ENCODE results near the gene KLHL9. TPM values are rescaled to one million over a fixed set of nuclear protein-coding genes. Genes with fewer than 3 reads are reported as not detected.
A peak's percentile ranks its signal among the peaks of the same experiment; 100 is the strongest.
"Not testable (repeated sequence)": the region's sequence is repeated elsewhere in the genome, so short reads cannot be mapped to it uniquely, and the experiment has no call there.

The KLHL9 gene, protein sequence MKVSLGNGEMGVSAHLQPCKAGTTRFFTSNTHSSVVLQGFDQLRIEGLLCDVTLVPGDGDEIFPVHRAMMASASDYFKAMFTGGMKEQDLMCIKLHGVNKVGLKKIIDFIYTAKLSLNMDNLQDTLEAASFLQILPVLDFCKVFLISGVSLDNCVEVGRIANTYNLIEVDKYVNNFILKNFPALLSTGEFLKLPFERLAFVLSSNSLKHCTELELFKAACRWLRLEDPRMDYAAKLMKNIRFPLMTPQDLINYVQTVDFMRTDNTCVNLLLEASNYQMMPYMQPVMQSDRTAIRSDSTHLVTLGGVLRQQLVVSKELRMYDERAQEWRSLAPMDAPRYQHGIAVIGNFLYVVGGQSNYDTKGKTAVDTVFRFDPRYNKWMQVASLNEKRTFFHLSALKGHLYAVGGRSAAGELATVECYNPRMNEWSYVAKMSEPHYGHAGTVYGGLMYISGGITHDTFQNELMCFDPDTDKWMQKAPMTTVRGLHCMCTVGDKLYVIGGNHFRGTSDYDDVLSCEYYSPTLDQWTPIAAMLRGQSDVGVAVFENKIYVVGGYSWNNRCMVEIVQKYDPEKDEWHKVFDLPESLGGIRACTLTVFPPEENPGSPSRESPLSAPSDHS
- 13.1 and 16.8 TPM in 2 replicates for total RNA-seq

DNA sequence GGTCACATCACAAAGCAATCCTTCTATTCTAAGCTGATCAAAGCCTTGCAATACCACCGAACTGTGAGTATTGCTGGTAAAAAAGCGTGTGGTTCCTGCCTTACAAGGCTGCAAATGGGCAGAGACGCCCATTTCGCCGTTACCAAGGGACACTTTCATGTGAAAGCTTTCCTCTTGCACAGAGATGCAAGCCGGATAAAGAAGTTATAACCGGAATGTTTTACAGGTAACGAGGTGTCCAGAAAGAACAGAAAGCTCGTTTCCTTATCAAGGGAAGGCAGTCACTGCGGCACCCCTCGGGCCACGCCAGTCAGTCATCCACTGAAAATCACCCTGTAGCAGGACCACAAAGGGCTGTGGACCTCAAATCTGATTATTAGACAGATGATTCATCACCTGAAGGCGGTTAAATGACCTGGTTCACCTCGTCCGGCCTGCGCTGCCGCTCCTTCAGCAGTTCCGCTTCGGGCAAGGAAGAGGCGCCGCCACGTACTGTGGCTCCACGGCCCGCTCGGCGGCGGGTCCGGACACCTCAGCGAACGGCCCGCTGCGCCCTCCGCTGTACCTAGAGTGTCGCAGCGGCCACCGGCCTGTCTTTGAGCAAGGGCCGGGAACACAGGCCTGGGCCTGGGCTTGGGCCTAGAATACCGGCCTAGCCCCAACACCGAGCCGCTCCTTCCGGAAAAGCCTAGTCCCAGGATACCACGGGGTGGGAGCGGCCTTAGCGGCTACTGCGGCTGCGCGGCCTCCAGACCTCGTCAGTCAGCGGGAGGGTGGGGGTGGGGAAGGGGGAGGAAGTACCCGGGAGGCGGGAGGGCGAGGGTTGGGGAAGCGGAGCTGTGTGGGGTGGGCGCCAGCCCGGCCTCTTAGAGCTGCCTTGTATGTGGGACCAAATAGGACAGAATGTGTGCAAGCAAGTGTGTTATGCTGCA lies at the start of gene KLHL9:
TSS of gene KLHL9 (minus strand) at position 704 of the 932 bp plus-strand sequence. CDS start at position 159, 545 bp downstream.
- H3K4me3 ChIP-seq (ENCODE audit: low read depth, low read length), result peak within 1 kb of the TSS; percentile 69
- DNase-seq (ENCODE audit: low read depth), result no peak
- TF ChIP-seq, protein P1, sequence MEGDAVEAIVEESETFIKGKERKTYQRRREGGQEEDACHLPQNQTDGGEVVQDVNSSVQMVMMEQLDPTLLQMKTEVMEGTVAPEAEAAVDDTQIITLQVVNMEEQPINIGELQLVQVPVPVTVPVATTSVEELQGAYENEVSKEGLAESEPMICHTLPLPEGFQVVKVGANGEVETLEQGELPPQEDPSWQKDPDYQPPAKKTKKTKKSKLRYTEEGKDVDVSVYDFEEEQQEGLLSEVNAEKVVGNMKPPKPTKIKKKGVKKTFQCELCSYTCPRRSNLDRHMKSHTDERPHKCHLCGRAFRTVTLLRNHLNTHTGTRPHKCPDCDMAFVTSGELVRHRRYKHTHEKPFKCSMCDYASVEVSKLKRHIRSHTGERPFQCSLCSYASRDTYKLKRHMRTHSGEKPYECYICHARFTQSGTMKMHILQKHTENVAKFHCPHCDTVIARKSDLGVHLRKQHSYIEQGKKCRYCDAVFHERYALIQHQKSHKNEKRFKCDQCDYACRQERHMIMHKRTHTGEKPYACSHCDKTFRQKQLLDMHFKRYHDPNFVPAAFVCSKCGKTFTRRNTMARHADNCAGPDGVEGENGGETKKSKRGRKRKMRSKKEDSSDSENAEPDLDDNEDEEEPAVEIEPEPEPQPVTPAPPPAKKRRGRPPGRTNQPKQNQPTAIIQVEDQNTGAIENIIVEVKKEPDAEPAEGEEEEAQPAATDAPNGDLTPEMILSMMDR (conservative IDR thresholded peaks at IDR 0.05; ENCODE audit: low read depth, low read length), result no peak

DNA sequence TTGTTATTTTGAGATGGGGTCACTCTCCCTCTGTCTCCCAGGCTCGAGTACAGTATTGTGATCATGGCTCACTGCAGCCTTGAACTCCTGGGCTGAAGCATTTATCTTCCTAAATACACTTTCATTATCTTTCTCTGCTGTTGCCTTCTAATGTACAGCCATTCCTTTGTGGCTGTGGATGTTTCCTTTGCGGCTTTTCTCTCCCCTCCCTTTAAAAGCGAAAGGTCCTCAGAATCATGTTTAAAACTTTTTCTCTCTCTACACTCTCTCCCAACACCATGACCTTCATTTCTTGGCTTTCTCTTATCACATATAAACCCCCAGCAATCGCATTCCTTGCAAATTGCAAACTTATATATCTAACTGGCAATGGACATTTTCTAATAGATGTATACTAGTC lies 48.4 kb upstream of the KLHL9 start:
- TF ChIP-seq, protein P1 (conservative IDR thresholded peaks at IDR 0.05; ENCODE audit: low read depth, low read length), result no peak
- H3K4me3 ChIP-seq (ENCODE audit: low read depth, low read length), result no peak overlapping the region
- DNase-seq (ENCODE audit: low read depth), result no peak

DNA sequence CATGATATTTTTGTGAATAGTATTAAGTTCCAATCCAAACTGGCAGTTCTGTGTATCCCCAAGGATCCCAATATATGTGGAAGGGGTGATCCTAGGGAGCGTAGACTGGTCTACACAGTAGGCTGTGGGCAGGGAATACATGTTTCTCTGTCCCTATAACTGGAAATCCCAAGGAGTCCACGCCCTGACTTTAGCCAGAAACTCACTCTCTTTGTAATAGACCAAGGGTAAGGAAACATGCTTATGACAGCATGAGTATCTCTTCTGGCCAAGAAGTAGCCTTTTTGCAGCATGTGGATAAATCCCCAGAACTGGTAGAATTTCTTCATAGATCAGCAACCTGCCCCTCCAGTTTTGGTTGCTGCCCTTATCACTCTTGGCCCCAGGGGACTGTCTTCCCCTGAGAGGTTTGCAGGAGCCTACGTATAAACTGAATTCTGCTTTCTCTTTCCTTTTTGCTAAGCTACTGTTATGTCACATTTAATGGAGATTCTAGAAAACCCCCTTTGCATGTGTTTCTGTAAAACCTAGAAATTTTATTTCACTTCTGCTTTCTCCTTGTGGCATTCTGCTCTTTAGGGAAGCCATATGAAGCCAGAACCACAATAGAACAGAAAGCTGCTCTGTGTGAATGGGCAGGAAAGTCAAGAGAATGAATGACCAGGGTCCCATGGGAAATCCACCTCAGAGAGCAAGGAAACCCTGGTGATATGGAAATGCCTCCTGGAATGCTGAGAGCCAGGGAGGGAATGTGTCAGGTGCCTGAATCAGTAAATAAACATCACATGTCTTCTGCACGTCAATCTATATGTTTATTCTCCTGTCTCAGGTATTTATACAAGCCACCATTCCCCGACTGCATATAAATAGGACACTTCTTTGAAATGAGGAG lies 46.5 kb upstream of the KLHL9 start:
- TF ChIP-seq, protein P1 (conservative IDR thresholded peaks at IDR 0.05; ENCODE audit: low read depth, low read length), result no peak
- no peak for DNase-seq (ENCODE audit: low read depth)
- no peak overlapping the region for H3K4me3 ChIP-seq (ENCODE audit: low read depth, low read length)

- DNase-seq (ENCODE audit: low read depth); H3K4me3 ChIP-seq (ENCODE audit: low read depth, low read length): not testable (repeated sequence)
Observed at GRCh38 chr9:21371467-21371866, 36.3 kb upstream of the KLHL9 start.

- H3K4me3 ChIP-seq (ENCODE audit: low read depth, low read length), result no peak within 1 kb of the TSS
- TF ChIP-seq, protein P1 (conservative IDR thresholded peaks at IDR 0.05; ENCODE audit: low read depth, low read length), result no peak
- no peak for DNase-seq (ENCODE audit: low read depth)
Observed at GRCh38 chr9:21367957-21368356, 32.8 kb upstream of the KLHL9 start, which contains the start of gene IFNA13. Gene IFNA13 (minus strand): TSS chr9:21368057. CDS start chr9:21368010, 47 bp downstream.

DNA sequence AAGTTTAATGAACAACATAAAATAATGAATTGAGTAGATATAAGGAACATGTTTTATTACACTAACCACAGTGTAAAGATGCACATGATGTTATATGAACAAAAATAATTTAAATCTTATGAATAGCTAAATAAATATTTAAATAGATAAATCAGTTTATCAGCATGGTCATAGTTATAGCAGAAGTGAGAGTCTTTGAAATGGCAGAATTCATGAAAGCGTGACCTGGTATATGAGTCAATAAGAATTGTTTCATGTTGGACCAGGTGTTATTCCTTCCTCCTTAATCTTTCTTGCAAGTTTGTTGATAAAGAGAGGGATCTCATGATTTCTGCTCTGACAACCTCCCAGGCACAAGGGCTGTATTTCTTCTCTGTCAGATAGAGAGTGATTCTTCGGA lies 32.0 kb upstream of the KLHL9 start:
- H3K4me3 ChIP-seq (ENCODE audit: low read depth, low read length); DNase-seq (ENCODE audit: low read depth): not testable (repeated sequence)

- DNase-seq (ENCODE audit: low read depth), result no peak
- H3K4me3 ChIP-seq (ENCODE audit: low read depth, low read length), result no peak overlapping the region
- TF ChIP-seq, protein P1 (conservative IDR thresholded peaks at IDR 0.05; ENCODE audit: low read depth, low read length), result no peak
Observed at GRCh38 chr9:21362287-21362686, 27.1 kb upstream of the KLHL9 start.

Measured in epithelial cell of proximal tubule (primary cell).